GM18873 (cell line): ENCODE data around the gene DOCK2.

Experiments used
- ATAC-seq: cut with Tn5 transposase; IDR thresholded peaks from one replicate; pipeline ENCODE4 v1.9.1; 2021; ENCODE audit warnings: mild to moderate bottlenecking, moderate library complexity, moderate number of reproducible peaks; ENCODE audit not compliant: unreplicated experiment, low FRiP score

The DOCK2 gene

GRCh38 chr5:169880012-169880663 is 243.1 kb downstream of the DOCK2 start:
- no peak for ATAC-seq

- no peak for ATAC-seq
Measured at GRCh38 chr5:169880785-169881184, 243.7 kb downstream of the DOCK2 start.

- no peak for ATAC-seq
Measured at GRCh38 chr5:169881702-169882303, 244.7 kb downstream of the DOCK2 start.

GRCh38 chr5:169886033-169886432 is 249.0 kb downstream of the DOCK2 start:
- peak; percentile 57 for ATAC-seq

GRCh38 chr5:169886677-169887076 is 249.6 kb downstream of the DOCK2 start:
- ATAC-seq = no peak

DNA sequence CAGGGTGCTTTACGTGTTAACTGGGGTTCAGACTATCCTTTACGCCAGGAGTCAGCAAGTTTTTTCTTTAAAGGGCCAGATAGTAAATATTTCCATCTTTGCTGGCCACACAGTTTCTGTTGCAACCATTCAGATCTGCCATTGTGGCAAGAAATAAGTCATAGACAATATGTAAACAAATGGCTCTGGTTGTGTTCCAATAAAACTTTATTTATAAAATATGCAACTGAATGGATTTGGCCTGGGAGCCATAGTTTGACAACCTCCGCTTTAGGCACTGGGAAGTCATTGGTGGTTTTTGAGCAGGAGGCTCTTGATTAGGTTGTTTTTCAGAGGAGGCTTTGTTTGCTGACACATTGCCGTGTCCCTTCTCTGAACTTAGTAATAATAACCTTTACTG is 252.5 kb downstream of the DOCK2 start:
- no peak for ATAC-seq

- ATAC-seq = no peak
Measured at GRCh38 chr5:169893010-169893409, 255.9 kb downstream of the DOCK2 start.

DNA sequence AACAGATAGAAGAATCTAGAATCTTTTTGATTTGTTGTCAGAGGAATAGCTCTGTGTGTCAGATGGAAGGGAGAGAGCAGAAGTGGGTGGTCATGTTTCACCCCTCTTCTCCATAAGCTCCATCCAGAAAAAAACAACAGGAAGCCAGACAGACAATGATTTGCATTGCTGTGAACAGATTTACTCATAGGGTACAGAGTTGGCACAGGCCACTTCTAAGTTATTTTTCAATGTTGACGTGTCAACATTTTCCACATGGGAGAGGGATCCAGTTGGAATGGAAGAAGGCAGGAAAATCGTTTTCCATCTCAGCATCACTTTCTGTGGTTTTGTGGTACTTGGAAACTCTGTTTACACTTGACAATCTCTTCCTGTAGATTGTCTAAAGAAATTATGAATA is 256.5 kb downstream of the DOCK2 start:
- no peak for ATAC-seq

DNA sequence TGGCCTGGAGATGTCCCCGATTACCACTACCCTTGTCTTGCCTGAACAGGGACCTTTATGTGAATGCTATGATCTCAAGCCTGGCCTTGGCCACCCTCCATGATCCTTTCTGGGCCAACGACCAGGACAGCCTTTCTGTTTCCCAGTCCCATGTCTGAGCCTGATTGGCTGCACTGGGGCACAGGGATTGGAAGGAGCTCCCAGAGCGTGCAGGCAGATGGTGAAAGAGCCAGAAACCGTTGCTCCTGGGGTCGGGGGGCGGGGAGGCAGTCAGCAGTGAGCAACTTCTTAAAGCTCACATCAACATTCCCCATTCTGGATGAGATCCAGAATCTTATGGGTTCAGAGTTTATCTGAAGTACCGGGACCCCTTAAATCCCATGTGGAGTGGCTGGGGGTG is 258.9 kb downstream of the DOCK2 start:
- ATAC-seq = no peak

GRCh38 chr5:169897481-169897880 is 260.4 kb downstream of the DOCK2 start:
- ATAC-seq = no peak

DNA sequence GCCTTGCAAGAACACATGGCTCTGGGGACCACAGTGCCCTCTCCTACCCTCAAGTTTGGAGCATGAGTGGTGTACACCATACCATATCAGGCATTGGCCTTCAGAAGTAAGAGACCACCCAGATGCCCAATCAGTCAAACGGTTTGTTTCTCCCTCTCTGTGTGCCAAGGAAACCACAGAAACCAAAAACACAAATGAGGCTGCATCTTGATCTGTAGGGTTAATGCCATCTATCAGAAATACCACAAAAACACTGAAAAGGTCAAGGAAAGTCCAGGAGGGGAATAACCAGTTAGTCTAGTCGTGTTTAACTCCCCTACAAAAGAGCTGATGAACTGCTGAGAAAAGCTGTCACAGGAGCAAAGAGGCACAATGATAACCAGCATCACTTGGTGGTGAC is 264.8 kb downstream of the DOCK2 start:
- no peak for ATAC-seq

DNA sequence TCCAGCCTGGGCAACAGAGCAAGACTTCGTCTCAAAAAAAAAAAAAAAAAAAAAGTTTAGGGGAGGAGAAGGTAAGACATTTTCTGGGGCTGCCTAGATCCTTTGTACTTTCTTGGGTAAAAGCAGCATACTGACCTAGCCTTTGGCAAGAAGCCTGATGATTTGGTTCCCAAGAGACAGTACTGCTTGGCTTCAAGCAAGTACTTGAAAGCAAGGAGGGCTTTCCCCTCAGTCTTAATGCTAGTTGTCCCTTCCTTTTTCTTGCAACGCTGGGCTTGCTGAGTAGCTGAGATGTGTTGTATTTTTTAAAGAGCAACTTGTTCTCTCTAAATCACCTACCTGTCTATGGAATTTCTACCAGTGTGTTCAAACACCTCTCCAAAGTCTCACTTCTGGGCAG is 267.0 kb downstream of the DOCK2 start:
- no peak for ATAC-seq

GRCh38 chr5:169904508-169904907 is 267.4 kb downstream of the DOCK2 start:
- no peak for ATAC-seq

- no peak for ATAC-seq
Measured at GRCh38 chr5:169905017-169905416, 267.9 kb downstream of the DOCK2 start.

DNA sequence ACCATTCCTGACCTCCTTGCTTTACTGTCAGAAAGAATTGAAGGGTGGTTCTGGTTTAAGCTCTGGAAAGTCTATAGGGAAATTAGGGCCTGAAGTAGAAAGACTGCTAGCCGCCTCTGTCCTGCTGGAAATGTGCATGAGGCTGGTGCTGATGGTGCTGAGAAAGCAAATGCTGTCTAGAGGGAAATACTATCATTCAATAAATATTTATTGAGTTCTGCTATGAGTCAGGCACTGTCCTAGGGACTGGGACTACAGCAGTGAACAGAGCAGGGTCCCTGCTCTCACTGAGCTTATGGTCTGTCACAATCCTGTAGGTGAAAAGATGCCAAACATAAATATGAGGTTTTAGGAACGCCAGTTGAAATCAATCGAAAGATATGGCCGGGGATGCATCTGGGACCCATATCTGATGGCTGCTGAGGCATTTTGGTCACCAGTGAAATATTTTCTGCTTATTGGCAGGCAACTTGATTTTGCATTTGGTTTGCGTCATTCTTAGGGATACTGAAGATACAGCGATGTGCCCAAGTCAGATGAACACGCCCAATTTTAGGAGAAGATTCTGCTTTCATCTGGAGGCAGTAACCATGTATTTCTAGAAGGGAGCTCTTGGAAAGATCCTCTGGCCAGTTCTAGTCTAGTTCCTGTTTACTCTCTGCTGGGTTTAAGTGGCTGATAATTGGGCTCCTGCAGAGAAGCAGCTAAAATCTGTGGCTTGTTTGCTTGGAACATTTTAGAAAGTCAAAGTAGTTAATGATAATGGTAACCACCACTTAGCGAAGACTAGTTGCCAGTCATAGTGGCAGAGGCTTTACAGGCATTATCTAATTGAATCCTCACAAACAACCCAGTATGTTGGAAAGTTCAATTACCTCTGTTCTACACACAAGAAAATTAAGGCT is 269.9 kb downstream of the DOCK2 start:
- no peak for ATAC-seq

DNA sequence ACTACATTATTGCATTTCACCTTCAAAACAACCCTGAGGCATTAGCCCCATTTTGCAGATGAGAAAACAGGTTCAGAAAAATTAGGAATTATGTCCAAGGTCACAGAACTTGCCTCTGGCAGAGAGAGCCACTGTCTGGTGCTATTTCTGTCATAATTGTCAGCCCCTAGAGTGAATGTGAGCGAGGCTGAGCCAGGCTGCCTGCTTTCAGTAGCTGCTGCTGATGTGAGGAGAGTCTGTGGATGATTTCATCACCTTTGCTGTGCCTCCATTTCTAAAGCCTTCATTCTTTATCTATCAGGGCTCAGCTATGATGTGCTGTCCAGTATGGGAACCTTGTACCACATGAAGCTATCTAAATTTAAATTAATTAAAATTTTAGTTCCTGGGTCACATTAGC is 271.8 kb downstream of the DOCK2 start:
- no peak for ATAC-seq

DNA sequence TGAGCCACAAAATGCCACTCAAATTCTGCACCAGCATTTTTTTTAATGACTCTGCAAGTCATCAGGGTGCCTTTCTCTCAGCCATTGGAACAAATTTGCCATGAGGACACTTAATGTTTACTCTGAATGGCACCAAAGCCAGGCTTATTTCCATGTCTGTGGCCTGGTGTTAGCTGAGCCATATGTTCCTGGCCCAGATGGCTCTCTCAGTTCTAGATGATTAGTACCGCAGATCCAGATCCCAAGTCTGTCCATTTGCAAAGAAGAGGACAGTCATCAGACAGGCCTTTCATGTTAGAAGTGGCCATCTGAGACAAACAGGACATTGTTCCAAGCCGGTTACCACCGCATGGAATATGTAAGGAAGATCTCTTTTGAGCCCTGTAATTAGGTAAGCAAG is 272.9 kb downstream of the DOCK2 start:
- no peak for ATAC-seq

GRCh38 chr5:169910393-169910792 is 273.3 kb downstream of the DOCK2 start:
- no peak for ATAC-seq

DNA sequence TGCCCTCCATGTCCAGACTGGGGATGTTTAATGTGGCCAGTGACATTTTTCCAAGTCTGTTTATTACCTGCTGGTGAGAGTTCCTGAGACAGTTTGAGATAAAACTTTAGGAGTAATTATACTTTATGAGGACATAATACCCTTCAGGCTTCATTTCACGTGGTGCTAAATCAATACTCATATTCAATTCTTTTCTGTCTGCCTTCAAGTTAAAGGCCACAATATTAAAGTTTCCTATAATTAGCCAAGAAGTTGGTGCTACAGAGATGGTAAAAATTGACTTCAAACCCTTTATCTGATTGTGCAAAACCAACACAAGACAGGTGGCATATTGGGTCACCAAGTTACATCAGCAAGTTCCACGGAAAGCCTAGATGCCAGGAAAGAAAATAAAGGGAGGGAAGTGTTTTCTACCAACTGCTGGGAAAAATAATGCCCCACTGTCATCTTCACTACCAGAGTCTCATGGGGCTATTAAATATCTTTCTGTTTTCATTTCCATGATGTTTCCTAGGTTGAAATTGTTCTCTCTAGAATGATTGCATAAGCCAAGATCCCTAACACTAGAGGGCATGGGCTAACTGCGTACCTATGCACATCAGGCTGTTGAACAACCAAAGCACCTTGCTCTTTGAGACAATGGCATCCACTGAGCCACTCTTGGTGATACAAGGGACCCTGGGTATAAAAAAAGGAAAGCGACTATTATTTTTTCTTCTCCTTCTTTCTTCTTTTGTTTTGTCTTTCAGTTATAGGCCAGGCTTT is 274.6 kb downstream of the DOCK2 start:
- ATAC-seq = no peak

GRCh38 chr5:169913479-169913878 is 276.4 kb downstream of the DOCK2 start:
- ATAC-seq = no peak

DNA sequence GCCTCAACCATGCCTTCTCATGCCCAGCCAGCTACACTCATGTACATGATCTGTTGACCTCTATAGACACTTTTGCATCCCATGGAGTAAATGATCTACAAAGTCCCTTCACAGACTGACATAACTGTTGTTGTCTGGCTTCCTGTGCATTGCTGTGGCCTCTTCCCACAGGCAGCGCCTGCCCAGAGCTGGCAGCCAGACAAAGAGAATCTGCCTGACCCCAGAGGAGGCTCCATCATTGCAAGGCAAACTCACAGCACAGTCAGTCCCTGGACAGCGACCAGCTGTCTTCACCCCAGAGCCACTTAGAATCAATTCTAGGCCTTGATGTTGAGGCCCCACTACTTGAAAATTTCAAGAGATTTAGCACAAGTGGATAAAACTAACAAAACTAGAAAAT is 277.7 kb downstream of the DOCK2 start:
- no peak for ATAC-seq
